Upper lobe of left lung (tissue), 4 donors: Measurements from ENCODE around the gene PIGN.

Experiments
- EP300 ChIP-seq, 4 donors: sonication (generic); formaldehyde crosslinking; IDR thresholded peaks; one replicate each; pipeline ENCODE4 v1.5.1; 2017; ENCODE audit warnings: antibody characterized with exemption in 4 of 4, control low read depth in 2 of 4
- POLR2A ChIP-seq, 4 donors: fragments of 450-650 bp; IDR thresholded peaks; one replicate each; pipeline ENCODE4 v1.5.1; 2016 to 2017; ENCODE audit warnings: antibody characterized with exemption in 4 of 4, mild to moderate bottlenecking in 2 of 4
- POLR2AphosphoS5 ChIP-seq, 2 donors: sonication (generic); formaldehyde crosslinking; IDR thresholded peaks; one replicate each; pipeline ENCODE4 v1.5.1; 2017; ENCODE audit warnings: antibody characterized with exemption in 2 of 2
- TF ChIP-seq, protein P1 (sequence below), 6 experiments: fragments of 450-650 bp in 4 of 6; fragments of 200-600 bp in 2 of 6; sonication (generic) in 2 of 6; IDR thresholded peaks; one replicate each; pipeline ENCODE4 v1.5.1; 2016 to 2019; ENCODE audit warnings: antibody characterized with exemption in 6 of 6

DNA sequence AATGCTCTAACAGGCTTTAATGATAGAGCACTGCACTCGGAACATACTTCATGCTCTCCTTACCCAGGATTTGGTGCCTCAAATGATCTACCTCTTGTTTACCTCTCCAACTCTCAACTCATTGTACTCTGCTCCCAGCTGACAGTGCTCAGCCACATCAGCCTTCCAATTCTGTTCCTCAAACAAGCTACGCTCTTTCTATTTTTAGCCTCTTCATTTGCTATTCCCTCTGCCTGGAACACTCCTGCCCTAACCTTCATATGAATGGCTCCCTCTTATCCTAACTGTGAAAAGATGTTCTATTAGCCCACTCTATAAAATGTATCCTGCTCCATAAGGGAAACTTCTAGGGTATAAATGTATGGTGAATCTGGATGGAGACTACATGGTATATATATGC, 42.5 kb downstream of the PIGN start:
- TF ChIP-seq, protein P1, sequence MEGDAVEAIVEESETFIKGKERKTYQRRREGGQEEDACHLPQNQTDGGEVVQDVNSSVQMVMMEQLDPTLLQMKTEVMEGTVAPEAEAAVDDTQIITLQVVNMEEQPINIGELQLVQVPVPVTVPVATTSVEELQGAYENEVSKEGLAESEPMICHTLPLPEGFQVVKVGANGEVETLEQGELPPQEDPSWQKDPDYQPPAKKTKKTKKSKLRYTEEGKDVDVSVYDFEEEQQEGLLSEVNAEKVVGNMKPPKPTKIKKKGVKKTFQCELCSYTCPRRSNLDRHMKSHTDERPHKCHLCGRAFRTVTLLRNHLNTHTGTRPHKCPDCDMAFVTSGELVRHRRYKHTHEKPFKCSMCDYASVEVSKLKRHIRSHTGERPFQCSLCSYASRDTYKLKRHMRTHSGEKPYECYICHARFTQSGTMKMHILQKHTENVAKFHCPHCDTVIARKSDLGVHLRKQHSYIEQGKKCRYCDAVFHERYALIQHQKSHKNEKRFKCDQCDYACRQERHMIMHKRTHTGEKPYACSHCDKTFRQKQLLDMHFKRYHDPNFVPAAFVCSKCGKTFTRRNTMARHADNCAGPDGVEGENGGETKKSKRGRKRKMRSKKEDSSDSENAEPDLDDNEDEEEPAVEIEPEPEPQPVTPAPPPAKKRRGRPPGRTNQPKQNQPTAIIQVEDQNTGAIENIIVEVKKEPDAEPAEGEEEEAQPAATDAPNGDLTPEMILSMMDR (IDR thresholded peaks at IDR 0.05) = no peak
- TF ChIP-seq EP300 (IDR thresholded peaks at IDR 0.05) (no peak), POLR2A (IDR thresholded peaks at IDR 0.05) (no peak), POLR2AphosphoS5 (IDR thresholded peaks at IDR 0.05) (no peak)
